ENCODE results near the gene PSMB4. TPM values are rescaled to one million over a fixed set of nuclear protein-coding genes. Genes with fewer than 3 reads are reported as not detected.

PSMB4 gene
- total RNA-seq, 4 donors from 2014 or later = 192 to 245 (median 232) TPM

DNA sequence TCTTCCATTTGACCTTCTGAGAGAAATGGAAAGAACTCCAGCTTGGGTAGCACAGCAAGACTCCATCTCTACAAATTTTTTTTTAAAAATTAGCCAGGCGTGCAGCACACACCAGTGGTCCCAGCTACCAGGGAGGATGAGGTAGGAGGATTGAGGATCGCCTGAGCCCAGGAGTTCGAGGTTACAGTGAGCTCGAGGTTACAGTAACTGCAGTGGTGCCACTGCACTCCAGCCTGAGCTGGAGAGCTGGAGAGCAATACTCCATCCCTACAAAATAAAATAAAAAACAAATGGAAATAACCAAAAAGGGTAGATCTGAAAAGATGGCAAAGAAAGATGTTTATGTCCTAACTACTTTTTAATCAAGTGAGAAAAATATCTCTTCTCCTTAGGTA is 45.4 kb downstream of the PSMB4 start:
- peak; percentile 5 for ATAC-seq
- Histone ChIP-seq H3K27me3 (no peaks in the 10 kb centered on the region), H3K4me1 (peaks cover 9 to 93% (median 20%) of the 10 kb centered on the region in 3 donors), H3K4me3 (no peak overlapping the region), H3K9me3 (no peaks in the 10 kb centered on the region), H3K36me3 (peaks cover 0 to 18% of the 10 kb centered on the region in 2 donors), H3K27ac (peak overlapping the region; percentile 52 to 68 (median 62))
- WGBS, 2 donors (ENCODE audit: low coverage in 1 of 2) = 22 to 44% methylated on average over 3 to 4 of the region's 4 CpGs
- TF ChIP-seq EP300 (IDR thresholded peaks at IDR 0.05) (no peak), POLR2A (IDR thresholded peaks at IDR 0.05) (no peak), POLR2AphosphoS5 (IDR thresholded peaks at IDR 0.05) (no peak)
- TF ChIP-seq, protein P1, sequence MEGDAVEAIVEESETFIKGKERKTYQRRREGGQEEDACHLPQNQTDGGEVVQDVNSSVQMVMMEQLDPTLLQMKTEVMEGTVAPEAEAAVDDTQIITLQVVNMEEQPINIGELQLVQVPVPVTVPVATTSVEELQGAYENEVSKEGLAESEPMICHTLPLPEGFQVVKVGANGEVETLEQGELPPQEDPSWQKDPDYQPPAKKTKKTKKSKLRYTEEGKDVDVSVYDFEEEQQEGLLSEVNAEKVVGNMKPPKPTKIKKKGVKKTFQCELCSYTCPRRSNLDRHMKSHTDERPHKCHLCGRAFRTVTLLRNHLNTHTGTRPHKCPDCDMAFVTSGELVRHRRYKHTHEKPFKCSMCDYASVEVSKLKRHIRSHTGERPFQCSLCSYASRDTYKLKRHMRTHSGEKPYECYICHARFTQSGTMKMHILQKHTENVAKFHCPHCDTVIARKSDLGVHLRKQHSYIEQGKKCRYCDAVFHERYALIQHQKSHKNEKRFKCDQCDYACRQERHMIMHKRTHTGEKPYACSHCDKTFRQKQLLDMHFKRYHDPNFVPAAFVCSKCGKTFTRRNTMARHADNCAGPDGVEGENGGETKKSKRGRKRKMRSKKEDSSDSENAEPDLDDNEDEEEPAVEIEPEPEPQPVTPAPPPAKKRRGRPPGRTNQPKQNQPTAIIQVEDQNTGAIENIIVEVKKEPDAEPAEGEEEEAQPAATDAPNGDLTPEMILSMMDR (IDR thresholded peaks at IDR 0.05) = no peak

DNA sequence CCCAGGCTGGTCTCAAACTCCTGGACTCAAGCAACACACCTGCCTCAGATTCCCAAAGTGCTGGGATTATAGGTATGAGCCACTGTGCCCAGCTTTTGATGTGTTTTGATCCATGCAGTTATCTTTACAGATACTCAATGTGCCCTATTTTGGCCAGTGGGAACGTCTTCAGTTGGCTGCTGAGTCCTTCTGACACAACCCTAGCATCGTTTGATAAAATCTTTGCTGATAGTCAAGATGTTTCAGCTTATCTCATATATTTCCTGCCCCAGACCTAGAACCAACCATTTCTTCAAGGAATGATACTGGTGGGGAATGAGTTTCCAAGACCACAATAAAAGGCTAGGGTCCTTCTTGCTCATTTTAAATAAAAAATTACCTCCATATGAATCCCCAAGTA is 48.3 kb downstream of the PSMB4 start:
- WGBS, 2 donors (ENCODE audit: low coverage in 1 of 2) = 45 to 54% methylated on average over 2 of the region's 2 CpGs
- Histone ChIP-seq H3K4me1 (peaks cover 5 to 89% (median 15%) of the 10 kb centered on the region in 3 donors), H3K27ac (no peak overlapping the region), H3K36me3 (peaks cover 0 to 4% of the 10 kb centered on the region in 2 donors), H3K4me3 (no peak overlapping the region), H3K27me3 (no peaks in the 10 kb centered on the region), H3K9me3 (no peaks in the 10 kb centered on the region)
- ATAC-seq = no peak
- TF ChIP-seq POLR2A (IDR thresholded peaks at IDR 0.05) (no peak), POLR2AphosphoS5 (IDR thresholded peaks at IDR 0.05) (no peak), EP300 (IDR thresholded peaks at IDR 0.05) (no peak)
- TF ChIP-seq, protein P1 (IDR thresholded peaks at IDR 0.05) = no peak

Small RNA genes within 50 kb of the gene (small RNA-seq; reads per million reads assigned to genes)
- 9.2 to 24.3 (median 12.1) reads per million in 4 donors for gene RNY4P25

Other genes starting within 250 kb of the PSMB4 start
- gene TNFAIP8L2, start 242.9 kb upstream of the PSMB4 start, total RNA-seq = 1 to 10 TPM in 3 of 4 donors, under 1 TPM in 1; 0.85 to 7.2 (median 4.4) TPM
- 10 to 100 TPM; 14.0 to 28.6 (median 14.4) TPM for gene LYSMD1, start 233.7 kb upstream of the PSMB4 start, total RNA-seq
- gene SCNM1, start 233.4 kb upstream of the PSMB4 start, total RNA-seq = 10 to 100 TPM; 18.7 to 32.0 (median 25.6) TPM
- gene TMOD4, start 223.6 kb upstream of the PSMB4 start, total RNA-seq = 1 to 10 TPM in 1 of 4 donors, not detected in 3; 2.2 TPM
- gene VPS72, start 209.4 kb upstream of the PSMB4 start, total RNA-seq = 10 to 100 TPM; 46.4 to 82.0 (median 66.5) TPM
- 10 to 100 TPM; 42.8 to 80.1 (median 49.9) TPM for gene PIP5K1A, start 201.0 kb upstream of the PSMB4 start, total RNA-seq
- gene PSMD4, start 144.8 kb upstream of the PSMB4 start, total RNA-seq = 100 to 1,000 TPM; 163 to 184 (median 171) TPM
- gene ZNF687, start 117.3 kb upstream of the PSMB4 start, total RNA-seq = 10 to 100 TPM; 18.4 to 27.6 (median 24.4) TPM
- 100 to 1,000 TPM in 2 of 4 donors, 10 to 100 TPM in 2; 95.0 to 104 (median 97.9) TPM for gene PI4KB, start 72.2 kb upstream of the PSMB4 start, total RNA-seq
- gene RFX5, start 52.3 kb upstream of the PSMB4 start, total RNA-seq = 10 to 100 TPM; 32.6 to 66.1 (median 44.5) TPM
- gene SELENBP1, start 26.9 kb upstream of the PSMB4 start, total RNA-seq = 100 to 1,000 TPM in 2 of 4 donors, 10 to 100 TPM in 2; 52.8 to 251 (median 109) TPM
- gene POGZ, start 59.9 kb downstream of the PSMB4 start, total RNA-seq = 10 to 100 TPM; 25.8 to 68.2 (median 47.3) TPM
- 1 to 10 TPM in 1 of 4 donors, under 1 TPM in 3; 0.13 to 2.2 (median 0.29) TPM for gene CGN, start 111.8 kb downstream of the PSMB4 start, total RNA-seq
- gene TUFT1, start 140.7 kb downstream of the PSMB4 start, total RNA-seq = 10 to 100 TPM; 15.1 to 20.4 (median 17.5) TPM
- gene SNX27, start 212.5 kb downstream of the PSMB4 start, total RNA-seq = 10 to 100 TPM; 48.1 to 61.1 (median 53.8) TPM

All from gastroesophageal sphincter (tissue), 4 donors.